Stimulated activated CD4-positive, alpha-beta T cell treated with anti-CD3 and anti-CD28 coated beads, TNF-alpha, amount 100 ng/mL, for 48 hours (primary cell): ENCODE measurements around the gene SPECC1.

Source experiments
- DNase-seq, 3 donors: peaks; one replicate each; pipeline ENCODE4 v3.0.0-alpha.2; 2020; ENCODE audit warnings: low read depth in 3 of 3

The SPECC1 gene

DNA sequence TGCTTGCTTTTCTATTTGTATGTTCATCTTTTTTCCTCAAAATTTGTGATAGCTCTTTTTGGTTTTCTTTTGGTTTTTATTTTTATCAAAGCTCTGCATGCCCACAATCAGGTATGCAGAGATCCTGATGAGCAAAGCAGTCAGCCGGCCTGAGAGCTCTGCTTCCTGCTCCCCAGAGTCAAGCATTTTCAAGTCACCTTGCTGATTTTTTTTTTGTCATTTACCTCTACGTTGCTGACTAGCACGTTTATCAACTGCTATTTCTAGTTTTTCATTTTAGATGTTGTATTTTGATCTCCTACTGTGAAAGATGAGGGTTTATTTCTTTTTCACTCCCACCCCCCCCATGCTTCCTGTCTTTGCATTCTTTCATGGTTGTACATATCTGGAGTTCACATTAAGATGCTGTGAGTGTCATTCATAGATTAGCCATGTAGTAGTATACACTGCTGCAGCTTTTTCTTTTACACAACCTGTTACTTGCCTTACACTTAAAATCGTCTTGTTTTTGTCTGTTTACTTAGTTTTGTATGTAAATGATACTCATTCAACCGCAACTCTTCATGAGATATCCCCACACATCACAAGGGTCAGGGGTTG is 262.0 kb downstream of the SPECC1 start:
- no peak for DNase-seq

DNA sequence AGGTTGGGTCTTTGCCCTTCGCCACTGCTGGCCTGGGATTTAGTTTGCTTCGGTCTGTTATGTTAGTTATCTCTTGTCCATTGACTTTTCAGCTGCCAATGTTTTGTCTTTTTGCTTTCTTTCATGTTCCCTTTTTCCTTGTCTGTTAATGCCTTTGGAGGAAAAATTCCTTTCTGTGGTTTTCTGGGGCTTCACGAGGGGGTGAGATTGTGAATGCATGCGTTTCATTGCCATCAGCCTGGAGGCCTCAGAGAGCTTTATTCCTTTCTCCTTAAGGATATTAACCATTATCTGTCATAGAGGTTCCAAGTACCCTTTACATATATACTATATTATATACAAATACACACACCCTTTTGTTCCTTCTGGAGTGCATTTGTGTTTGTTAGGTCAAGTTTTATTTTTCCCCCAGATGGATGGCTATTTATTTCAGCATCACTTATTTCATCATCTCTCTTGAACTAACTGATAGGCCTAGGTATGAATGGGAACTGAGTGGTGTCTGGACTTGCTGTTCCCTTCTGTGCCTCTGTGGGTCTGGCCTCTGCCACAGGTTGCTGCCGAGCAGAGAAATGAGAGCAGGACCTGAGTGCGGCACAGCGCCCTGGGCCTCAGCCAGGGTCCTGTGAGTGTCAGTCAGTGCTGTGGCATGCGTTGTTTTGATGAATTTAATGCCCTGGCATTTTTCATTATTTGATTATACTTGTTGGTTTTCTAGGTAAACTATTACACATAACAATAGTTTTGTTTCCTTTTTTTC is 264.8 kb downstream of the SPECC1 start:
- DNase-seq, result no peak

DNA sequence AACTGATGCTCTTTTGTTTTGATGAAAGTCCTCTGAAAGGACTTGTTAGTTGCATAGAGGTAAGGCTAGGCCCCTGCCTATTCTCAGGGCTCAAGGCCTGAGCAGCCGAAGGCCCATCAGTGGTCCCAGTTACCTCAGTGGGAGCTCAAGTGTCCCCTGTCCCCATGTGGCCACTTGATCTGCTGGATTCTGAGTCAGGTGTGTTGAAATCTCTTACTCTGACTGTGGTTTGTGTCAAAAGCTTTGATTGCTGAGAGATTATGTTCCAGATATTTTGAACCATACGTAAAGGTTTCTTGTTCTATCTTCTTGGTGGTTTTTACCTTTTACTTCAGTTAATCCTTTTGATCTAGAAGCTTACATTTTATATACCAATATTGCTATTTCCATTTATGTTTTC is 266.5 kb downstream of the SPECC1 start:
- no peak for DNase-seq

DNA sequence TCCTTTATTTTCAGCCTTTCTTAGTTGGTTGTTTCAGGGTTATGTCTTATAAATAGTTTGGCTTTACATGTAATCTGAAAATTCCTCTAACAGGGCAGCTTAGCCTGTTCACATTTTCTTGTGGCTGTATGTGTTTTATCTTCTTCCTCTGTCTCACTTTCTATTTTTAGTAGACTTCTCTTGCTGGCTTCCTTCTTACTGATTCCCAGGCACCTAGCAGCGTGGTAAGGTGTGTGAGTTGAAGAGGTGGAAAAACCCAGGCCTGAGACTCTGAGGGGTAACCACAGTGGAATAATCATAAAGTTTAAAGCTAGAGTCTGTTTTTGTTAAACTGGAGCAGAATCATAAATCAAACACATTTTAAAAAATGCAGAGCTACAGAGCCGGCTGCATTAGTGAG is 267.3 kb downstream of the SPECC1 start:
- DNase-seq, result no peak

DNA sequence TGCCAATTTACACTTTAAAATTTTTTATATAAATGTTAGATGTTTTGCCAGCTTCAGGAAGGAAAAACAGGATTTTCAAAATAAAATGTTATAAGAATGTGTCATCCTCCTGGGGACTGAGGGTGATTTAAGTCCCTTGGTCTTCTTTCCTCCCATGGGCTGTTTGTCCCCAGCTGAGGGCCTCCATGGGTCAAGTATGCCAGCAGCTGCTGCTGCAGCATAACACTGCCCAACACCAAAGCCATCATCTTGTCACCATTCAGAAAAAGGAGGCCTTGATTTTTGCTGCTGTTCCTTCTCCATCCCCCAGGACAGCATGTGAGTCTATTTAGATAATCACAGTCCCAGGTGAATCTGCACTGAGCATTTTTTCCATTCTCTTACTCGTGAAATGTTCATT is 269.6 kb downstream of the SPECC1 start:
- no peak for DNase-seq

GRCh38 chr17:20279631-20280030 is 270.5 kb downstream of the SPECC1 start:
- DNase-seq, result no peak

- no peak for DNase-seq
Measured at GRCh38 chr17:20280051-20280450, 270.9 kb downstream of the SPECC1 start.

GRCh38 chr17:20280851-20281250 is 271.7 kb downstream of the SPECC1 start:
- DNase-seq, result no peak

GRCh38 chr17:20281860-20282259 is 272.7 kb downstream of the SPECC1 start:
- DNase-seq, result no peak

GRCh38 chr17:20282526-20283308 is 273.6 kb downstream of the SPECC1 start:
- DNase-seq, result no peak

GRCh38 chr17:20284022-20284421 is 274.9 kb downstream of the SPECC1 start:
- DNase-seq, result no peak

- no peak for DNase-seq
Measured at GRCh38 chr17:20284570-20285295, 275.6 kb downstream of the SPECC1 start.

- DNase-seq, result no peak
Measured at GRCh38 chr17:20289984-20290383, 280.8 kb downstream of the SPECC1 start.

GRCh38 chr17:20291853-20292252 is 282.7 kb downstream of the SPECC1 start:
- DNase-seq, result no peak

DNA sequence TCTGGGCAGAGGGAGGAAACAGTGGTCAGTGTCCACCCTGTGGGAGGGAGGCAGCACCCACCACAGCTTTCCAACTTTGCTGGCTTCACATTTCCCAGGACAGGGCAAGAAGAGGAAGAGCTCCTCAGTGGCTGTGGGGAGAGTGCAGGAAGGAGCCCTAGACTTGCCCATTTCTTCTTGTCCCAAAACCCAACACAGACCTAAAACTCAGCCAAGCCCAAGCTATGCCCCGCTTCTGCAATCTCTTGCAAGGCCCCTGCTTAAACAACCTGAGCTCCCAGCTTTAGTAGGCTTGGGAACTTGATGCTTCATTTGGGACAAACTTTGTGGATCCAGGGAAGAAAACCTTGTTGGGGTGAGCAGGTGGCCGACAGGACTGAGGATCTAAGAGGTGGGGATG is 284.3 kb downstream of the SPECC1 start:
- no peak for DNase-seq

DNA sequence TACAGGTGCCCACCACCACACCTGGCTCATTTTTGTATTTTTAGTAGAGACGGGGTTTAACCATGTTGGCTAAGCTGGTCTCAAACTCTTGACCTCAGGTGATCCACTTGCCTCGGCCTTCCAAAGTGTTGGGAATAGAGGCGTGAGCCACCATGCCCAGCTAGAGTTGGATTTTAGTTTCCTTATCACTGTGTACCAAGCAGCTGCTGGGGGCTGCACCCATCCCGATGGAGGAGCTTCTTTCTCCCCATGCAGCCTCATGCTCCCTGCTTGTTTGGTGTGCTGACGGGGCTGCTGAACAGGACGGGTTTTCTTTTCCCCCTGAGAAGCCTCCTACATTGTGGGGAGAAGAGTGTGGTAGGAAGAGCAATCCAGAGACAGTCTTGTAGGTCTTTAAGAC is 285.0 kb downstream of the SPECC1 start:
- DNase-seq, result no peak

- DNase-seq, result no peak
Measured at GRCh38 chr17:20299013-20299412, 289.9 kb downstream of the SPECC1 start.

DNA sequence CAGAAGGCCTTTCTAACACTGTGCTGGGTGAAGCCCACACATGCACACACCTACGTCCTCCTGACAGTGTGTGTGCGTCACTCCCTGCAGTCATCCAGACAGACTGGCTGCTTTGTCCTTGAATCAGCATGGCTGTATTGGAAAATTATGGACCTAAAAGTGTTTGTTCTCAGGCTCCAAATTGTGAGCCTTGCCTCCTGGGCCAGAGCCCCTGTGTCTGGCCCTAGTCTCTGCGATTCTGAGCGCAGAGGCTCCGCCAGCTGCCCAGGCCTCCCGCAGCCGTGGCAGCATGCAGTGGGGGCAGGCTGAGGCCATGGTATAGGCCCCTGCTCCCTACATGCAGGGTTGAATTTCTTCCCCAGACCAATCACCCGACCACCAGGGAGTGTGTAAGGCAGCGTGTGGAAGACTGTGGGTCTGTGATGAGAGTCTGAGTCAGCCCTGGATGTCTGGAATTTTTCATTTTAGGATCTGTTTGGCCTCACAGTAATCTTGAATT is 291.3 kb downstream of the SPECC1 start:
- DNase-seq, result no peak

DNA sequence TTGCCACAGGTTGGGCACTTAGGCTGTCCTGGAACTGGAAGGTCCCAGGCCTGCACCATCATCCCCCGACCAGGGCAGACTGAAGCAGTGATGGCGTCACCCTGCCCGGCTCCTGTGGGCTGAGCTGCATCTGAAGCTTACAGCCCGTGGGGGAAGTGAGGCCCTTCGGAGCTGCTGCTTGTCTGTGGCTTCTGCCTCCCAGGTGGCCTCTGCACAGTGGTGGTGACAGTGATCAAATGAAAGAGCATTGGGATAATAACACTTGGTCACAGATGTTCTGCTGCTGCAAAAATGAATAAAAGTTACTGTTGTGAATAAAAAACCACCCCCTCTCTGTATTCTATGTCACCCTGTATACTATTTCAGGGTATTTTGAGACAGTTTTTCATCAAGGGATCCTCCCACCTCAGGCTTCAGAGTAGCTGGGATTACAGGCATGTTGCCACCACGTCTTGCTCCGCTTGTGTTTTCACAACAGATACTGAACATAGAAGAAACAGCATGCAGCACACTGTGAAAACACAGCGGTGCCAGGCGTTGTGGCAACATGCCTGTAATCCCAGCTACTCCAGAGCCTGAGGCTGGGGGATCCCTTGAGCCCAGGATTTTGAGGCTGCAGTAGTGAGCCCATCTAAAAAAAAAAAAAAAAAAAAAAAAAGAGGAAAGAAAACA is 293.2 kb downstream of the SPECC1 start:
- no peak for DNase-seq

DNA sequence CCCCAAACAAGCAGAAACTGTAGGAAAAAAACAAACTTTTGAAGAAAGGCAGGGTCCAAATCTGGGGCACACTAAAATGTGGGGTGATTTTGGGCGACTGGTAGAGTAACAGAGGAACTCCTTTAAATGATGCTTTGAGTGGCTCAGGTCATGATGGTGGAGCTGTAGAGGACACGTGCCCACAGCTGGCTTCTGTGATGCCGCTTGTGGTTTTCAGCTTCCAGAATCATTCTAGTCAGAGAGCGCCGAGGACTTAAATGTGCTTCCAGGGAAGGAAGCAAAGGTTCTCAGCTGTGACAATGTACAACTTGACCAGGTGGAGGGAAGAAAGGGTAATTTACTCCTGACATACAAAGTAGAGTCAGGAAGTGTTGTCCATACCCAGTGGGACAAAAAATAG is 295.8 kb downstream of the SPECC1 start:
- DNase-seq, result no peak

- DNase-seq, result no peak
Measured at GRCh38 chr17:20306924-20307323, 297.8 kb downstream of the SPECC1 start.
